ENCODE results near the gene PLPP4.
A peak's percentile ranks its signal among the peaks of the same experiment; 100 is the strongest.

The PLPP4 gene

GRCh38 chr10:120578890-120579289 lies 121.9 kb downstream of the PLPP4 start:
- no peak for DNase-seq (ENCODE audit: low read depth)

GRCh38 chr10:120580918-120581895 lies 124.2 kb downstream of the PLPP4 start:
- DNase-seq (ENCODE audit: low read depth), result no peak

GRCh38 chr10:120582753-120583152 lies 125.7 kb downstream of the PLPP4 start:
- DNase-seq (ENCODE audit: low read depth), result no peak

GRCh38 chr10:120583424-120584108 lies 126.5 kb downstream of the PLPP4 start:
- no peak for DNase-seq (ENCODE audit: low read depth)

GRCh38 chr10:120584786-120585185 lies 127.8 kb downstream of the PLPP4 start:
- DNase-seq (ENCODE audit: low read depth), result no peak

GRCh38 chr10:120586471-120586872 lies 129.4 kb downstream of the PLPP4 start:
- DNase-seq (ENCODE audit: low read depth), result no peak

- DNase-seq (ENCODE audit: low read depth), result no peak
Observed at GRCh38 chr10:120587061-120587460, 130.0 kb downstream of the PLPP4 start.

GRCh38 chr10:120588311-120588710 lies 131.3 kb downstream of the PLPP4 start:
- no peak for DNase-seq (ENCODE audit: low read depth)

GRCh38 chr10:120593693-120594092 lies 136.7 kb downstream of the PLPP4 start:
- DNase-seq (ENCODE audit: low read depth), result no peak

- no peak for DNase-seq (ENCODE audit: low read depth)
Observed at GRCh38 chr10:120597902-120598301, 140.9 kb downstream of the PLPP4 start.

- no peak for DNase-seq (ENCODE audit: low read depth)
Observed at GRCh38 chr10:120598386-120598785, 141.4 kb downstream of the PLPP4 start.

- DNase-seq (ENCODE audit: low read depth), result no peak
Observed at GRCh38 chr10:120599200-120599724, 142.2 kb downstream of the PLPP4 start.

- DNase-seq (ENCODE audit: low read depth), result peak; percentile 4
Observed at GRCh38 chr10:120600871-120601649, 144.0 kb downstream of the PLPP4 start.

GRCh38 chr10:120601999-120602398 lies 145.0 kb downstream of the PLPP4 start:
- no peak for DNase-seq (ENCODE audit: low read depth)

- DNase-seq (ENCODE audit: low read depth), result no peak
Observed at GRCh38 chr10:120605410-120605809, 148.4 kb downstream of the PLPP4 start.

GRCh38 chr10:120606051-120606764 lies 149.2 kb downstream of the PLPP4 start:
- DNase-seq (ENCODE audit: low read depth), result no peak

- no peak for DNase-seq (ENCODE audit: low read depth)
Observed at GRCh38 chr10:120607016-120607709, 150.1 kb downstream of the PLPP4 start.

- DNase-seq (ENCODE audit: low read depth), result no peak
Observed at GRCh38 chr10:120607710-120608703, 151.0 kb downstream of the PLPP4 start.

GRCh38 chr10:120609006-120609405 lies 152.0 kb downstream of the PLPP4 start:
- DNase-seq (ENCODE audit: low read depth), result no peak

GRCh38 chr10:120610791-120611190 lies 153.8 kb downstream of the PLPP4 start:
- DNase-seq (ENCODE audit: low read depth), result no peak

All from CMK (cell line).